ENCODE measurements around the gene DIS3L. TPM values are rescaled to one million over a fixed set of nuclear protein-coding genes. Genes with fewer than 3 reads are reported as not detected.
"Not testable (repeated sequence)": the region's sequence is repeated elsewhere in the genome, so short reads cannot be mapped to it uniquely, and the experiment has no call there.

DIS3L gene
- polyA plus RNA-seq, 3 donors = 28.6 to 47.5 (median 36.5) TPM

DNA sequence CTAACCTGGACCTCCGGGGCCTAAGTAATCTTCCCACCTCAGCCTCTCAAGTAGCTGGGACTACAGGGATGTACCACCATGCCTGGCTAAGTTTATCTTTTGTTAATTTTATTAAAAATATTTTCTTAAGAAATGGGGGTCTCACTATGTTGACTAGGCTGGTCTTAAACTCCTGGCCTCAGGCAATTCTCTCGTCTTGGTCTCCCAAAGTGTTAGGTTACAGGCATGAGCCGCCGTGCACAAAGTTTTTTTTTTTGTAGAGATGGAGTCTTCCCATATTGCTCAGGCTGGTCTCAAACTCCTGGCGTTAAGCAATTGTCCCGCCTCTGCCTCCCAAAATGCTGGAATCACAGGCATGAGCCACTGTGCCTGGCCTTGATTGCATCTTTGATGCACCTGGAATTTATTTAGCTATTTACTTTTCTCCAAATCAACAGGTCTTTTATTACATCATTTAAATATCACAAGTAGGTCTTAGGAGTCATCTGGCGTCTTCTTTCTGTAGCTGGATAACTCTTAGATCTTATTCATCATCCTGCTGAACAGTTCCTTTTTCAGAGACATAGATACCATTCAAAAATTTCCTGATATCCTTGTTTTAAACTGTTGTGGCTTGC, 85.6 kb downstream of the DIS3L start:
- no peak for DNase-seq

DNA sequence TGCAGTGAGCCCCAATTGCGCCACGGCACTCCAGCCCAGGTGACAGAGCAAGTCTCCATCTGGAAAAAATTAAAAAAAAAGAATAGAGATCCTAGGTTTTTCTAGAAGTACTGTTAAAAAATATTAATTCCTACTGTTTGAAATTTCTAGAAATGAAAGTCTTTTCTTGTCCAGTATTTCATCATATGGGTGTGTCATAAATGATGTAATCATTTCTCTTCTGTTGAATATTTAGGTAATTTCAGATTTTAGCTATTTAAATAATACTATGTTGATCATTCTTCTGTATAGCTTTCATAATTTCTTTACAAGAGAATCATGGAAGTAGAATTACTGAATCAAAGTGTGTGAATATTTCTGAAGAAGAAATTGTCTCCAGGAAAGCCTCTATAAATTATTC, 88.0 kb downstream of the DIS3L start:
- not testable (repeated sequence) for DNase-seq

Other genes starting within 250 kb of the DIS3L start
- 1 to 10 TPM; 2.6 to 3.5 (median 2.7) TPM for gene MEGF11, start 39.8 kb upstream of the DIS3L start, polyA plus RNA-seq (ENCODE audit: insufficient read length in 3 of 3)
- gene TIPIN, start 63.1 kb downstream of the DIS3L start, polyA plus RNA-seq (ENCODE audit: insufficient read length in 3 of 3) = 10 to 100 TPM; 16.0 to 20.7 (median 17.4) TPM
- gene MAP2K1, start 93.3 kb downstream of the DIS3L start, polyA plus RNA-seq (ENCODE audit: insufficient read length in 3 of 3) = 10 to 100 TPM; 51.2 to 53.8 (median 51.9) TPM
- gene SNAPC5, start 204.2 kb downstream of the DIS3L start, polyA plus RNA-seq (ENCODE audit: insufficient read length in 3 of 3) = 10 to 100 TPM; 36.4 to 40.7 (median 40.2) TPM
- 1,000 to 10,000 TPM; 3,292 to 4,071 (median 3,588) TPM for gene RPL4, start 211.3 kb downstream of the DIS3L start, polyA plus RNA-seq (ENCODE audit: insufficient read length in 3 of 3)
- gene ZWILCH, start 211.8 kb downstream of the DIS3L start, polyA plus RNA-seq (ENCODE audit: insufficient read length in 3 of 3) = 10 to 100 TPM; 23.0 to 30.9 (median 28.2) TPM

Measured in renal pelvis (tissue), 4 donors.